Panc1 (cell line): ENCODE data around the gene SH3PXD2B. TPM values are rescaled to one million over a fixed set of nuclear protein-coding genes. Genes with fewer than 3 reads are reported as not detected.

ENCODE experiments used
- ATAC-seq: fragments of 200-7000 bp; cut with Tn5 transposase; 2 replicates; pipeline ENCODE4 v1.9.1; 2020; ENCODE audit warnings: mild to moderate bottlenecking, moderate library complexity
- BruUV-seq: library from RNA; stranded (reverse); fragments of 400-500 nt; replicated peaks from 2 replicates; lab custom pipeline; 2021; lab: Mats Ljungman, UMichigan
- CTCF ChIA-PET: fragments of 300-600 bp; sonication (Branson Sonifier 250); formaldehyde crosslinking; loops from one replicate; lab custom pipeline; 2022; ENCODE audit warnings: antibody characterized with exemption; lab: Charles Lee
- POLR2A ChIA-PET: fragments of 300-600 bp; sonication (Branson Sonifier 250); formaldehyde crosslinking; loops from one replicate; lab custom pipeline; 2022; ENCODE audit warnings: antibody characterized with exemption; lab: Charles Lee
- DNase-seq: peaks from one replicate; pipeline ENCODE4 v3.0.0-alpha.2; 2010; ENCODE audit warnings: low read depth, low spot score
- H3K27ac ChIP-seq: 2 replicates; pipeline ENCODE4 v1.5.1; 2011; ENCODE audit warnings: mild to moderate bottlenecking, low read length, inconsistent platforms
- H3K27me3 ChIP-seq: fragments of 200-500 bp; sonication (Bioruptor generic); 2 replicates; pipeline ENCODE4 v1.6.0; 2014; ENCODE audit warnings: low read length, inconsistent platforms; ENCODE audit not compliant: control insufficient read depth, insufficient read depth
- H3K36me3 ChIP-seq: fragments of 200-500 bp; sonication (Bioruptor generic); 2 replicates; pipeline ENCODE4 v1.5.1; 2014; ENCODE audit warnings: inconsistent platforms, mild to moderate bottlenecking, low read length, moderate library complexity; ENCODE audit not compliant: control insufficient read depth, insufficient read depth
- H3K4me1 ChIP-seq: 2 replicates; pipeline ENCODE4 v1.5.1; 2011; ENCODE audit warnings: inconsistent platforms, mild to moderate bottlenecking, low read length, moderate library complexity; ENCODE audit not compliant: control insufficient read depth, insufficient read depth
- H3K4me3 ChIP-seq, 2 experiments: 2 replicates each; pipeline ENCODE4 v1.5.1; 2011 to 2012; ENCODE audit warnings: low read depth in 2 of 2, low read length in 2 of 2, mild to moderate bottlenecking in 2 of 2, inconsistent platforms in 1 of 2, moderate library complexity in 1 of 2
- H3K9me3 ChIP-seq: fragments of 200-500 bp; sonication (Bioruptor generic); 2 replicates; pipeline ENCODE4 v1.5.1; 2014; ENCODE audit warnings: low read depth, mild to moderate bottlenecking, inconsistent platforms, low read length, moderate library complexity; ENCODE audit not compliant: control insufficient read depth, insufficient read depth
- POLR2AphosphoS5 ChIP-seq: IDR thresholded peaks from 2 replicates; pipeline ENCODE4 v1.6.1; 2012; ENCODE audit warnings: mild to moderate bottlenecking, low read depth, low read length, moderate library complexity
- SIN3A ChIP-seq: IDR thresholded peaks from 2 replicates; pipeline ENCODE4 v1.6.1; 2012; ENCODE audit warnings: low read depth, mild to moderate bottlenecking, low read length, moderate library complexity, borderline replicate concordance; ENCODE audit not compliant: insufficient read depth
- TCF7L2 ChIP-seq: IDR thresholded peaks from 2 replicates; pipeline ENCODE4 v1.6.1; 2011; ENCODE audit warnings: mild to moderate bottlenecking, low read depth, low read length, inconsistent platforms
- in situ Hi-C: cut with HindIII; loops from 2 replicates; pipeline ENCODE4 v1.10.0; 2016; ENCODE audit warnings: low sequenced_read_pairs, low pct_unique_long_range_greater_than_20kb
- intact Hi-C: fragments of 100-400 bp; cut with micrococcal nuclease; formaldehyde crosslinking; loops from one replicate; pipeline ENCODE4 v1.10.0; 2022; ENCODE audit not compliant: unreplicated experiment
- total RNA-seq: library from RNA; stranded (reverse); gene quantifications from one replicate; pipeline ENCODE4 v1.2.1, GENCODE V29; 2021; ENCODE audit not compliant: unreplicated experiment
- TF ChIP-seq, protein P1 (sequence below): fragments of 450-650 bp; IDR thresholded peaks from 2 replicates; pipeline ENCODE4 v1.5.1; 2017; ENCODE audit warnings: mild to moderate bottlenecking
- TF ChIP-seq, protein P2 (sequence below), 2 experiments: IDR thresholded peaks; 2 replicates each; pipeline ENCODE4 v1.6.1; 2011 to 2012; ENCODE audit warnings: low read depth in 2 of 2, control low read depth in 1 of 2, low read length in 1 of 2, mild to moderate bottlenecking in 1 of 2, moderate library complexity in 1 of 2; ENCODE audit not compliant: insufficient read depth in 1 of 2

SH3PXD2B gene
- total RNA-seq, 1 experiment from 2014 or later: 39.7 TPM

GRCh38 chr5:172446336-172447051, 7.8 kb downstream of the SH3PXD2B start:
- in situ Hi-C loops: no loop called here
- peaks cover 61% of the 10 kb centered on the region for H3K4me1 ChIP-seq
- no TSS peak for BruUV-seq
- H3K27me3 ChIP-seq: no peaks in the 10 kb centered on the region
- TF ChIP-seq, protein P1, sequence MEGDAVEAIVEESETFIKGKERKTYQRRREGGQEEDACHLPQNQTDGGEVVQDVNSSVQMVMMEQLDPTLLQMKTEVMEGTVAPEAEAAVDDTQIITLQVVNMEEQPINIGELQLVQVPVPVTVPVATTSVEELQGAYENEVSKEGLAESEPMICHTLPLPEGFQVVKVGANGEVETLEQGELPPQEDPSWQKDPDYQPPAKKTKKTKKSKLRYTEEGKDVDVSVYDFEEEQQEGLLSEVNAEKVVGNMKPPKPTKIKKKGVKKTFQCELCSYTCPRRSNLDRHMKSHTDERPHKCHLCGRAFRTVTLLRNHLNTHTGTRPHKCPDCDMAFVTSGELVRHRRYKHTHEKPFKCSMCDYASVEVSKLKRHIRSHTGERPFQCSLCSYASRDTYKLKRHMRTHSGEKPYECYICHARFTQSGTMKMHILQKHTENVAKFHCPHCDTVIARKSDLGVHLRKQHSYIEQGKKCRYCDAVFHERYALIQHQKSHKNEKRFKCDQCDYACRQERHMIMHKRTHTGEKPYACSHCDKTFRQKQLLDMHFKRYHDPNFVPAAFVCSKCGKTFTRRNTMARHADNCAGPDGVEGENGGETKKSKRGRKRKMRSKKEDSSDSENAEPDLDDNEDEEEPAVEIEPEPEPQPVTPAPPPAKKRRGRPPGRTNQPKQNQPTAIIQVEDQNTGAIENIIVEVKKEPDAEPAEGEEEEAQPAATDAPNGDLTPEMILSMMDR: no peak
- TF ChIP-seq POLR2AphosphoS5: no peak
- DNase-seq (no peak), ATAC-seq (no peak)
- no peak overlapping the region for H3K4me3 ChIP-seq
- CTCF ChIA-PET: interaction anchor here (0.6 kb wide), 1 partner anchor 31 kb away, joined by 4 read pairs; no protein-coding TSS in a partner anchor
- no peak overlapping the region for H3K27ac ChIP-seq
- no peaks in the 10 kb centered on the region for H3K9me3 ChIP-seq
- no peaks in the 10 kb centered on the region for H3K36me3 ChIP-seq
- POLR2A ChIA-PET: no interaction called here
- intact Hi-C loops: no loop called here

- Histone ChIP-seq H3K4me1 (peaks cover 57% of the 10 kb centered on the region), H3K27me3 (no peaks in the 10 kb centered on the region), H3K36me3 (no peaks in the 10 kb centered on the region), H3K4me3 (no peak overlapping the region), H3K9me3 (no peaks in the 10 kb centered on the region), H3K27ac (no peak overlapping the region)
- intact Hi-C loops: no loop called here
- TF ChIP-seq SIN3A: no peak
- TF ChIP-seq, protein P1: no peak
- TF ChIP-seq TCF7L2: no peak
- TF ChIP-seq POLR2AphosphoS5: no peak
- TF ChIP-seq, protein P2, sequence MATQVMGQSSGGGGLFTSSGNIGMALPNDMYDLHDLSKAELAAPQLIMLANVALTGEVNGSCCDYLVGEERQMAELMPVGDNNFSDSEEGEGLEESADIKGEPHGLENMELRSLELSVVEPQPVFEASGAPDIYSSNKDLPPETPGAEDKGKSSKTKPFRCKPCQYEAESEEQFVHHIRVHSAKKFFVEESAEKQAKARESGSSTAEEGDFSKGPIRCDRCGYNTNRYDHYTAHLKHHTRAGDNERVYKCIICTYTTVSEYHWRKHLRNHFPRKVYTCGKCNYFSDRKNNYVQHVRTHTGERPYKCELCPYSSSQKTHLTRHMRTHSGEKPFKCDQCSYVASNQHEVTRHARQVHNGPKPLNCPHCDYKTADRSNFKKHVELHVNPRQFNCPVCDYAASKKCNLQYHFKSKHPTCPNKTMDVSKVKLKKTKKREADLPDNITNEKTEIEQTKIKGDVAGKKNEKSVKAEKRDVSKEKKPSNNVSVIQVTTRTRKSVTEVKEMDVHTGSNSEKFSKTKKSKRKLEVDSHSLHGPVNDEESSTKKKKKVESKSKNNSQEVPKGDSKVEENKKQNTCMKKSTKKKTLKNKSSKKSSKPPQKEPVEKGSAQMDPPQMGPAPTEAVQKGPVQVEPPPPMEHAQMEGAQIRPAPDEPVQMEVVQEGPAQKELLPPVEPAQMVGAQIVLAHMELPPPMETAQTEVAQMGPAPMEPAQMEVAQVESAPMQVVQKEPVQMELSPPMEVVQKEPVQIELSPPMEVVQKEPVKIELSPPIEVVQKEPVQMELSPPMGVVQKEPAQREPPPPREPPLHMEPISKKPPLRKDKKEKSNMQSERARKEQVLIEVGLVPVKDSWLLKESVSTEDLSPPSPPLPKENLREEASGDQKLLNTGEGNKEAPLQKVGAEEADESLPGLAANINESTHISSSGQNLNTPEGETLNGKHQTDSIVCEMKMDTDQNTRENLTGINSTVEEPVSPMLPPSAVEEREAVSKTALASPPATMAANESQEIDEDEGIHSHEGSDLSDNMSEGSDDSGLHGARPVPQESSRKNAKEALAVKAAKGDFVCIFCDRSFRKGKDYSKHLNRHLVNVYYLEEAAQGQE (IDR thresholded peaks at IDR 0.05; ENCODE audit: insufficient read depth in 1 of 2, low read depth in 2 of 2, low read length in 1 of 2): no peak
- ChIA-PET POLR2A (no interaction called here), CTCF (interaction anchor here (0.6 kb wide), 1 partner anchor 30 kb away, joined by 4 read pairs; no protein-coding TSS in a partner anchor)
- ATAC-seq: no peak
- in situ Hi-C loops: no loop called here
- DNase-seq: no peak
- BruUV-seq: no TSS peak
Measured at GRCh38 chr5:172445866-172446265, 8.5 kb downstream of the SH3PXD2B start.
